HG02970 (cell line): ENCODE data around the gene CFAP221.

Experiments
- ATAC-seq: cut with Tn5 transposase; IDR thresholded peaks from one replicate; pipeline ENCODE4 v1.9.1; 2021; ENCODE audit warnings: mild to moderate bottlenecking, moderate library complexity, moderate number of reproducible peaks; ENCODE audit not compliant: unreplicated experiment, low FRiP score

Gene CFAP221

GRCh38 chr2:119544075-119544938 lies at the start of gene CFAP221:
Gene CFAP221, plus strand, starts transcription at chr2:119544449. Its CDS starts 1,683 bp downstream, at chr2:119546132.
- ATAC-seq, result no peak

- ATAC-seq, result no peak
Measured at GRCh38 chr2:119495948-119496347, 48.3 kb upstream of the CFAP221 start.

- ATAC-seq, result no peak
Measured at GRCh38 chr2:119496682-119497081, 47.6 kb upstream of the CFAP221 start.

GRCh38 chr2:119508756-119509155 lies 35.5 kb upstream of the CFAP221 start:
- ATAC-seq, result no peak

- ATAC-seq, result no peak
Measured at GRCh38 chr2:119511989-119512388, 32.3 kb upstream of the CFAP221 start.

GRCh38 chr2:119512946-119513345 lies 31.3 kb upstream of the CFAP221 start:
- ATAC-seq, result no peak

- no peak for ATAC-seq
Measured at GRCh38 chr2:119513832-119514231, 30.4 kb upstream of the CFAP221 start.

- ATAC-seq, result no peak
Measured at GRCh38 chr2:119516121-119516520, 28.1 kb upstream of the CFAP221 start.

GRCh38 chr2:119517433-119517832 lies 26.8 kb upstream of the CFAP221 start:
- ATAC-seq, result no peak

- no peak for ATAC-seq
Measured at GRCh38 chr2:119518401-119519056, 25.7 kb upstream of the CFAP221 start.

- ATAC-seq, result no peak
Measured at GRCh38 chr2:119519057-119519408, 25.2 kb upstream of the CFAP221 start.

GRCh38 chr2:119520696-119521432 lies 23.4 kb upstream of the CFAP221 start:
- ATAC-seq, result no peak

- no peak for ATAC-seq
Measured at GRCh38 chr2:119521433-119522050, 22.7 kb upstream of the CFAP221 start.

GRCh38 chr2:119522671-119523070 lies 21.6 kb upstream of the CFAP221 start:
- ATAC-seq, result no peak

GRCh38 chr2:119523383-119523951 lies 20.8 kb upstream of the CFAP221 start:
- no peak for ATAC-seq

GRCh38 chr2:119523952-119524694 lies 20.1 kb upstream of the CFAP221 start, which contains the start of gene SCTR:
Gene SCTR, minus strand, starts transcription at chr2:119524483. Its CDS starts 257 bp downstream, at chr2:119524226.
- ATAC-seq, result no peak

- ATAC-seq, result no peak
Measured at GRCh38 chr2:119525614-119526013, 18.6 kb upstream of the CFAP221 start.

- ATAC-seq, result no peak
Measured at GRCh38 chr2:119527999-119528398, 16.2 kb upstream of the CFAP221 start.

- ATAC-seq, result no peak
Measured at GRCh38 chr2:119531292-119531691, 13.0 kb upstream of the CFAP221 start.

GRCh38 chr2:119533560-119533959 lies 10.7 kb upstream of the CFAP221 start:
- ATAC-seq, result no peak
